Measurements from ENCODE around the gene GLP1R.
"Not testable (repeated sequence)": the region's sequence is repeated elsewhere in the genome, so short reads cannot be mapped to it uniquely, and the experiment has no call there.

Gene GLP1R

DNA sequence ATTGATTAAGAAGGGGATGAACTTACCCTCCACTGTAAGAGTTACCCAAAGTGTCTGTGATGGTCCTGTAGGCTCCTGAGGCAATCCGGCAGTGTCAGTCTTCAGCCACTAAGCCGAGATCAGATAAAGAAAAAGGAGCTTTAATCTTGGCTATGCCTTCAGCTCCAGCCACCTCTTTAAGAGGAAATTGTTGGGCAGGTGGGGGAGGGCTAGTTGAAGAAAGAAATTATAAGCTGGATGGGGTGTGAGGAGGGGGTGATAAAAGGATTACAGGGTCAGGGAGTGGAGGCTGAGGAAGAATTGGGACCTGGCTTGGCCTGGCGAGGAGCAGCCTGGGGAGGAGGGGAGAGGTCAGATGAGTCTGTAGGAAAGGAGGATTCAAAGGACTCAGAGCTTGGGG, 86.2 kb downstream of the GLP1R start:
- DNase-seq: not testable (repeated sequence)

DNA sequence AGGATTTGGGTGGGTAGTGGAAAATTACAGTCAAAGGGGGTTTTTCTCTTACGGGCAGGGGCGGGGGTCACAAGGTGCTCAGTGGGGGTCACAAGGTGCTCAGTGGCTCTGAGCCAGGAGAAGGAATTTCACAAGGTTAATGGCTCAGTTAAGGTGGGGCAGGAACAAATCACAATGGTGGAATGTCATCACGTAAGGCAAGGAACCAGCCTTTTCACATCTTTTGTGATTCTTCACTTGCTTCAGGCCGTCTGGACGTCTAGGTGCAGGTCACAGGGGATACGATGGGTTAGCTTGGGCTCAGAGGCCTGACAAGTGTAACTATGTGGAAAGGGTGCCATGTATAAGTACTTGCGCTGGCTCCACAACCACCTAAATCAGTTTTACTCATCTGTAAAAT, 87.6 kb downstream of the GLP1R start:
- DNase-seq: not testable (repeated sequence)

DNA sequence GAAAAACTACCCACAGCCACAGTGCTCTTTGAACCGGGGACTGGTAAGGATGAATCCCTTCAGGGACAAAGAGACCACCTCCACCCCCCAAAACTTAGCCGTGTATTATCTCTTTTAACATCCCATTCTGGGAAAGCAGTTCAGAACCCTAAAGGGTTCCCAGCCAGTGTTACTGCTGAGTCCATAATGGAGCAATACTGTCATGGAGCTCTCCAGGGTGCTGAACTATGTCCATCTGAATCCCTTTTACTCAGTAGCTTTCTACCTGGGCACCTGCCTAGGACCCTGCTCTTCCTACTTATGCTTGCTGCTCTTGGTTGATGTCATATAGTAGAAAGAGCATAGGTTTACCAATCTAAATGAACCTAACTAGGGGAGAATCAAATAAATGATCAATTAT, 88.7 kb downstream of the GLP1R start:
- DNase-seq: no peak
